ENCODE measurements around the gene BORCS5.

DNA sequence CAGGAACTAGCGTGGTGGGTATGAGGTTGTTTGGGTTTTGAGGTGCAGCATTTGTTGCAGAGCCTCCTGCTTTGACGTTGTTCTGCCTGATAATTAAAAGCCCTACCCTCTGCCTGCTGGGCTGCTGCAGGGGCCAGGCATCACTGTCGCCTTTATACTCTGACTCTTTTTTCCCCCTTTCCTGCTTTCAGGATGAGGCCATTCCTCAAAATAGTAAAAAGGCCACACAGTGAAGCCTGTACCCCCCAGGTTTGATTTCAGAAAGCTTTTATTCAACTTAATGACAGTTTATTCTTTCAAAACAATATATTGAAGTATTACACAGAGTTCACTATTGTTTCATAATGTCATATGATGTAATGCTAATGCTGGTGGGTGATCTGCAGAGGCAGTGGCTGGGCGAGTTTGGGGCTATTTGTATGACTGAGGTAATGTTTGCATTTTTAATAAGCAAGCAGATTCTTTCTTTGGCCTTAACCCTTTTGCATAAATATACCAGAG lies 9.1 kb downstream of the BORCS5 start:
- TF ChIP-seq, protein P1, sequence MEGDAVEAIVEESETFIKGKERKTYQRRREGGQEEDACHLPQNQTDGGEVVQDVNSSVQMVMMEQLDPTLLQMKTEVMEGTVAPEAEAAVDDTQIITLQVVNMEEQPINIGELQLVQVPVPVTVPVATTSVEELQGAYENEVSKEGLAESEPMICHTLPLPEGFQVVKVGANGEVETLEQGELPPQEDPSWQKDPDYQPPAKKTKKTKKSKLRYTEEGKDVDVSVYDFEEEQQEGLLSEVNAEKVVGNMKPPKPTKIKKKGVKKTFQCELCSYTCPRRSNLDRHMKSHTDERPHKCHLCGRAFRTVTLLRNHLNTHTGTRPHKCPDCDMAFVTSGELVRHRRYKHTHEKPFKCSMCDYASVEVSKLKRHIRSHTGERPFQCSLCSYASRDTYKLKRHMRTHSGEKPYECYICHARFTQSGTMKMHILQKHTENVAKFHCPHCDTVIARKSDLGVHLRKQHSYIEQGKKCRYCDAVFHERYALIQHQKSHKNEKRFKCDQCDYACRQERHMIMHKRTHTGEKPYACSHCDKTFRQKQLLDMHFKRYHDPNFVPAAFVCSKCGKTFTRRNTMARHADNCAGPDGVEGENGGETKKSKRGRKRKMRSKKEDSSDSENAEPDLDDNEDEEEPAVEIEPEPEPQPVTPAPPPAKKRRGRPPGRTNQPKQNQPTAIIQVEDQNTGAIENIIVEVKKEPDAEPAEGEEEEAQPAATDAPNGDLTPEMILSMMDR (IDR thresholded peaks at IDR 0.05; ENCODE audit: low read depth, low read length, poor library complexity, severe bottlenecking), result no peak
- no peak for TF ChIP-seq EZH2phosphoT487 (IDR thresholded peaks at IDR 0.05; ENCODE audit: borderline replicate concordance, low read length)
